Mucosa of stomach (tissue), 1 donor: Measurements from ENCODE around the gene RNF169.
"Not testable (repeated sequence)": the region's sequence is repeated elsewhere in the genome, so short reads cannot be mapped to it uniquely, and the experiment has no call there.

Source experiments
- H3K27me3 ChIP-seq: one replicate; pipeline ENCODE4 v1.7.0; 2013; ENCODE audit warnings: mild to moderate bottlenecking, low read length; ENCODE audit not compliant: control insufficient read depth, insufficient read depth
- H3K36me3 ChIP-seq: one replicate; pipeline ENCODE4 v1.7.0; 2013; ENCODE audit warnings: low read length; ENCODE audit not compliant: control insufficient read depth, insufficient read depth
- H3K4me1 ChIP-seq: one replicate; pipeline ENCODE4 v1.7.0; 2013; ENCODE audit warnings: mild to moderate bottlenecking, low read length; ENCODE audit not compliant: control insufficient read depth, insufficient read depth
- H3K4me3 ChIP-seq: one replicate; pipeline ENCODE4 v1.7.0; 2013; ENCODE audit warnings: low read length
- H3K9ac ChIP-seq: one replicate; pipeline ENCODE4 v1.7.0; 2013; ENCODE audit warnings: mild to moderate bottlenecking, low read length, moderate library complexity
- H3K9me3 ChIP-seq: one replicate; pipeline ENCODE4 v1.7.0; 2013; ENCODE audit warnings: mild to moderate bottlenecking, low read length, moderate library complexity; ENCODE audit not compliant: control insufficient read depth
- donor health status: Pancreatic carcinoma.

Gene RNF169

GRCh38 chr11:74818283-74818946 lies 69.8 kb downstream of the RNF169 start:
- no peak overlapping the region for H3K9ac ChIP-seq
- peaks cover 4% of the 10 kb centered on the region for H3K36me3 ChIP-seq
- no peak overlapping the region for H3K4me3 ChIP-seq
- H3K27me3 ChIP-seq: no peaks in the 10 kb centered on the region
- no peaks in the 10 kb centered on the region for H3K4me1 ChIP-seq
- no peaks in the 10 kb centered on the region for H3K9me3 ChIP-seq

DNA sequence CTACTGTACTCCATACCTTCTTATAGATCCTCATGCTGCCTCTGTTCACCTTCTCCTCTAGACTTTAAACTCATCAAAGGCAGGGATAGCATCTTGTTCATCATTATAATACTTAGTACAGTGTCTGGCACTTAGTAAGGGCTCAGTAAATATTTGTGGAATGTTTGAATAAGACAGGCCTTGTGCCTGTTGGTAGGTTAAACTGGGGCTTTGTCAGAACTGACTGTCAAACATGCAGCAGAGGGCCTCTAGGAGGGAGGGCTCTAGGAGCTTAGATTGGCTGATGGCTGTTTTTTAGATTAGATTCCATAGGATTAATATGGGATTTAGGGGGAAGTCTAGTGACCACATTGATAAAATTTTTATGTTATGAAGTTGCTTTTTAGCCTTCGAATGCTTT lies 70.8 kb downstream of the RNF169 start:
- no peaks in the 10 kb centered on the region for H3K4me1 ChIP-seq
- no peaks in the 10 kb centered on the region for H3K9me3 ChIP-seq
- H3K27me3 ChIP-seq: no peaks in the 10 kb centered on the region
- no peak overlapping the region for H3K4me3 ChIP-seq
- peaks cover 4% of the 10 kb centered on the region for H3K36me3 ChIP-seq
- no peak overlapping the region for H3K9ac ChIP-seq

DNA sequence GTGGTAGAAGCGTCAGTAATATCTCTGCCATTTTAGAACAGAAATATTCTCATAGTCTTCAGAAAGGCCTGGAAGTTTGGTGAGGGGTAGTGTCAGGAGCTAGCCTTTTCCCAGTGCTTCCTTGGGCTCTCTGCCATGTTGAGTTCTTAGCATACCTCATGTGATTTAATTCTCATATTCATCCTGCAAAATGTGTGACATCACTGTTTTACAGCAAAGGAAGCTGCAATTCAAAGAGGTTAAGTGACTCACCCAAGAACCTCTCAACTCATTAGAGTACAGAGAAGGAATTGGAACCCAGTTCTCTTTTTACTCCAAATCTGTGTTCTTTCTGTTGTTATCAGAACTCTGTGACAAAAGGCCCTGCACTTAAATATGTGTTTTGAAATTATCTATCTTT lies 72.1 kb downstream of the RNF169 start:
- H3K9ac ChIP-seq: no peak overlapping the region
- no peak overlapping the region for H3K4me3 ChIP-seq
- H3K36me3 ChIP-seq: peaks cover 4% of the 10 kb centered on the region
- no peaks in the 10 kb centered on the region for H3K4me1 ChIP-seq
- H3K9me3 ChIP-seq: no peaks in the 10 kb centered on the region
- no peaks in the 10 kb centered on the region for H3K27me3 ChIP-seq

- no peaks in the 10 kb centered on the region for H3K4me1 ChIP-seq
- no peaks in the 10 kb centered on the region for H3K27me3 ChIP-seq
- no peaks in the 10 kb centered on the region for H3K9me3 ChIP-seq
- H3K36me3 ChIP-seq: peaks cover 4% of the 10 kb centered on the region
- no peak overlapping the region for H3K4me3 ChIP-seq
- H3K9ac ChIP-seq: no peak overlapping the region
Observed at GRCh38 chr11:74822170-74822569, 73.5 kb downstream of the RNF169 start.

GRCh38 chr11:74824285-74824982 lies 75.8 kb downstream of the RNF169 start:
- Histone ChIP-seq H3K27me3 (no peaks in the 10 kb centered on the region), H3K9me3 (no peaks in the 10 kb centered on the region), H3K4me3 (no peak overlapping the region)

DNA sequence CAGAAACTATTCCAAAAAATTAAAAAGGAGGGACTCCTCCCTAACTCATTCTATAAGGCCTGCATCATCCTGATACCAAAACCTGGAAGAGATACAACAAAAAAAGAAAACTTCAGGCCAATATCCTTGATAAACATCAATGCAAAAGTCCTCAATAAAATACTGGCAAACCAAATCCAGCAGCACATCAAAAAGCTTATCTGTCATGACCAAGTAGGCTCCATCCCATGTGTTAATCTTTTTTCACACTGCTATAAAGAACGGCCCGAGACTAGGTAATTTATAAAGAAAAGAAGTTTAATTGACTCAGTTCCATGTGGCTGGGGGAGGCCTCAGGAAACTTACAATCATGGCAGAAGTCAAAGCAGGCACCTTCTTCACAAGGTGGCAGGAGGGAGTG lies 76.9 kb downstream of the RNF169 start:
- not testable (repeated sequence) for H3K9ac ChIP-seq, H3K27me3 ChIP-seq, H3K4me1 ChIP-seq, H3K4me3 ChIP-seq, H3K9me3 ChIP-seq, H3K36me3 ChIP-seq

More at GRCh38 chr11:74824285-74824982, 75.8 kb downstream of the RNF169 start:
- Histone ChIP-seq H3K4me1 (no peaks in the 10 kb centered on the region), H3K9ac (no peak overlapping the region), H3K36me3 (no peaks in the 10 kb centered on the region)

GRCh38 chr11:74826901-74827300 lies 78.3 kb downstream of the RNF169 start:
- no peak overlapping the region for H3K4me3 ChIP-seq
- no peaks in the 10 kb centered on the region for H3K4me1 ChIP-seq
- no peak overlapping the region for H3K9ac ChIP-seq
- H3K27me3 ChIP-seq: no peaks in the 10 kb centered on the region
- no peaks in the 10 kb centered on the region for H3K36me3 ChIP-seq
- H3K9me3 ChIP-seq: no peaks in the 10 kb centered on the region

- Histone ChIP-seq H3K9me3 (no peaks in the 10 kb centered on the region), H3K4me3 (no peak overlapping the region), H3K27me3 (no peaks in the 10 kb centered on the region), H3K9ac (no peak overlapping the region), H3K4me1 (no peaks in the 10 kb centered on the region), H3K36me3 (no peaks in the 10 kb centered on the region)
Observed at GRCh38 chr11:74837191-74837590, 88.5 kb downstream of the RNF169 start.

DNA sequence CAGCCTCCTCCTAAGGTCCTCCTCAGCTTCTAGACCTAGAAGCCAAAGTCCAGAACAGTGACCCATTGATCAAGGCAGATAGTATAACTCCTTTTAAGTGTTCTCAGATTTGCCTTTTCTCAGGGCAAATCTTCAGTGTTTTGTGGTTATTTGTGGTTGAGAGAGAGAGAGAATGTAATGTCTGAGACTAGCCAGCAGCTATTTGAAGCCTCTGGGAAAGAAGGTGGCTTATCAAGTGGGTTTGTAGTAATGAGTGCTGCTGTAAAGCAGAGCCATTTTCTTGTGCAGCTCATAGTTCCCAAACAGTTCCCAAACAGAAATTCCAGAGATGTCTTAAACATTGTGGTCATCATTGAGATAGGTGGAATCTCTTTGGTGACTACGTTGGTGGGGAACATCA lies 89.5 kb downstream of the RNF169 start:
- Histone ChIP-seq H3K4me1 (no peaks in the 10 kb centered on the region), H3K27me3 (no peaks in the 10 kb centered on the region), H3K4me3 (no peak overlapping the region), H3K9me3 (no peaks in the 10 kb centered on the region), H3K36me3 (no peaks in the 10 kb centered on the region), H3K9ac (no peak overlapping the region)

GRCh38 chr11:74839446-74839845 lies 90.8 kb downstream of the RNF169 start:
- H3K9me3 ChIP-seq: no peaks in the 10 kb centered on the region
- H3K4me1 ChIP-seq: no peaks in the 10 kb centered on the region
- peaks cover 3% of the 10 kb centered on the region for H3K36me3 ChIP-seq
- no peak overlapping the region for H3K4me3 ChIP-seq
- no peaks in the 10 kb centered on the region for H3K27me3 ChIP-seq
- no peak overlapping the region for H3K9ac ChIP-seq

DNA sequence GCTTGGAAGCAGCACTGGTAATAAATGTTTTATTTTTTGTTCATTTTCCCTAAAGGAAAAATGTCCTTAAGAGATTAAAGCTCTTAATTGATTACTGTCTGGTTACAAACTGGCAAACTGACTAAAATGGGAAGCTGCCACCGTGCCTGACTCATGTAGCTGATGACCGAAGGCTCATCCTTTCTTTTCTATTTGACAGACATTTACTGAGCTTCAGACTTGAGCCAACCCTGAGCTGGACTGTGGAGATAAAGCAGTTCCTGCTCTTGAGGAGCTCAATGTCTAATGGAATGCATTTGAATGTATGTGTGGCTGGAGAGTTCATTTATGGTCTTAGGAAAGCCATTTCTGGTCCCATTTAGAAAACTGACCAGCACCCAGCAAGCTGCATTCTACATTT lies 91.3 kb downstream of the RNF169 start:
- Histone ChIP-seq H3K9me3 (no peaks in the 10 kb centered on the region), H3K9ac (no peak overlapping the region), H3K4me3 (no peak overlapping the region), H3K4me1 (no peaks in the 10 kb centered on the region), H3K36me3 (peaks cover 3% of the 10 kb centered on the region), H3K27me3 (no peaks in the 10 kb centered on the region)

DNA sequence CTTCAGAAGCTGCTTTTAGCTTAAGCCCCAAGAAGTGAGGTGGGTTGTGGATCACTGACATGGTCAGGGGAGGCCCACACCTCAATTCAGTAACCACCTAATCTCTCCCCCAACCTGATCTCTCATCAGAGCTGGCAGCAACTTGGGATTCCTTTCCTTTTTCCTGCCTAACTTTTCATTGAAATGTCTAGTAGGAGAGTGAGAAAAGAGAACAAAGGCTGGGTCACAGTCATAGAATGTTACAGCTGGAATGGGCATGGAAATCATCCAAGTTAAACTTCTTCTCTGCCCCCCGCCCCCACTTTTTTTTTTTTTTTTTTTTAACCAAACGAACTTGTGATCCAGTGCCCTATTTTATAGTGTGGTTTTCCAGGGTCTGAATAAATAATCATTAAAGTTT lies 91.8 kb downstream of the RNF169 start:
- Histone ChIP-seq H3K4me1 (no peaks in the 10 kb centered on the region), H3K4me3 (no peak overlapping the region), H3K27me3 (no peaks in the 10 kb centered on the region), H3K9me3 (no peaks in the 10 kb centered on the region), H3K9ac (no peak overlapping the region), H3K36me3 (peaks cover 3% of the 10 kb centered on the region)
